ENCODE measurements around the gene WASF2.

Gene WASF2

GRCh38 chr1:27418326-27419185, 71.4 kb downstream of the WASF2 start:
- no peak for TF ChIP-seq CTCF (IDR thresholded peaks at IDR 0.05; ENCODE audit: low read depth, low read length, missing control alignments)
- peak; percentile 50 for DNase-seq (ENCODE audit: extremely low read depth, low read depth)
- H3K4me3 ChIP-seq (replicated peaks; ENCODE audit: low read depth, low read length) = no peak overlapping the region

GRCh38 chr1:27417713-27418112, 72.3 kb downstream of the WASF2 start:
- TF ChIP-seq CTCF (IDR thresholded peaks at IDR 0.05; ENCODE audit: low read depth, low read length, missing control alignments) = no peak
- H3K4me3 ChIP-seq (replicated peaks; ENCODE audit: low read depth, low read length) = no peak overlapping the region

GRCh38 chr1:27416387-27417111, 73.4 kb downstream of the WASF2 start:
- peak; percentile 68 for TF ChIP-seq CTCF (IDR thresholded peaks at IDR 0.05; ENCODE audit: low read depth, low read length, missing control alignments)
- no peak overlapping the region for H3K4me3 ChIP-seq (replicated peaks; ENCODE audit: low read depth, low read length)
- DNase-seq (ENCODE audit: extremely low read depth, low read depth) = no peak

More at GRCh38 chr1:27417713-27418112, 72.3 kb downstream of the WASF2 start:
- no peak for DNase-seq (ENCODE audit: extremely low read depth, low read depth)

DNA sequence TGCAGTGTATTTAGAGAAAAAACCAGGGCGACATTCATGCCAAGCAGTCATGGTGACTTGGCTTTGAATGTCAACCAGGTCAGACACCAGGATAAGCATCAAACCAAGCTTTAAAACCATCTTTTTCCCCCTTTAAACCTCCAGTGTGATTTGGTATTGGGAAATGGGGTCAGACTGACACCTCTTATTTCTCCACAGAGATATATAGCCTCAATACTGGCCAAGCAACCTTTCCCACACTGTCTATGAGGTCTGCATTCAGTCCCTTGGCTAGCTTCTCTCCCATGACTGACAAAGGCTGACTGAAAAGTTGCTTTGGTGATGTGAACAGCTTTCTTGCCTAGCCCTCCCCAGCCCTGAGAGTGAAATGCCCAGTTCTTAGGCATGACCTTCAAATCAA, 75.9 kb downstream of the WASF2 start:
- no peak for TF ChIP-seq CTCF (IDR thresholded peaks at IDR 0.05; ENCODE audit: low read depth, low read length, missing control alignments)

GRCh38 chr1:27413004-27413403, 77.0 kb downstream of the WASF2 start:
- DNase-seq (ENCODE audit: extremely low read depth, low read depth) = no peak
- H3K4me3 ChIP-seq (replicated peaks; ENCODE audit: low read depth, low read length) = no peak overlapping the region
- no peak for TF ChIP-seq CTCF (IDR thresholded peaks at IDR 0.05; ENCODE audit: low read depth, low read length, missing control alignments)

More for the DNA sequence above, 75.9 kb downstream of the WASF2 start:
- DNase-seq (ENCODE audit: extremely low read depth, low read depth) = no peak
- H3K4me3 ChIP-seq (replicated peaks; ENCODE audit: low read depth, low read length) = no peak overlapping the region

- H3K4me3 ChIP-seq (replicated peaks; ENCODE audit: low read depth, low read length) = no peak overlapping the region
- DNase-seq (ENCODE audit: extremely low read depth, low read depth) = no peak
- TF ChIP-seq CTCF (IDR thresholded peaks at IDR 0.05; ENCODE audit: low read depth, low read length, missing control alignments) = no peak
Measured at GRCh38 chr1:27412502-27412901, 77.5 kb downstream of the WASF2 start.
